HG03520 (cell line): ENCODE data around the gene PTGES.

Experiments used
- ATAC-seq: cut with Tn5 transposase; IDR thresholded peaks from one replicate; pipeline ENCODE4 v1.9.1; 2021; ENCODE audit warnings: mild to moderate bottlenecking, moderate library complexity; ENCODE audit not compliant: unreplicated experiment

The PTGES gene

DNA sequence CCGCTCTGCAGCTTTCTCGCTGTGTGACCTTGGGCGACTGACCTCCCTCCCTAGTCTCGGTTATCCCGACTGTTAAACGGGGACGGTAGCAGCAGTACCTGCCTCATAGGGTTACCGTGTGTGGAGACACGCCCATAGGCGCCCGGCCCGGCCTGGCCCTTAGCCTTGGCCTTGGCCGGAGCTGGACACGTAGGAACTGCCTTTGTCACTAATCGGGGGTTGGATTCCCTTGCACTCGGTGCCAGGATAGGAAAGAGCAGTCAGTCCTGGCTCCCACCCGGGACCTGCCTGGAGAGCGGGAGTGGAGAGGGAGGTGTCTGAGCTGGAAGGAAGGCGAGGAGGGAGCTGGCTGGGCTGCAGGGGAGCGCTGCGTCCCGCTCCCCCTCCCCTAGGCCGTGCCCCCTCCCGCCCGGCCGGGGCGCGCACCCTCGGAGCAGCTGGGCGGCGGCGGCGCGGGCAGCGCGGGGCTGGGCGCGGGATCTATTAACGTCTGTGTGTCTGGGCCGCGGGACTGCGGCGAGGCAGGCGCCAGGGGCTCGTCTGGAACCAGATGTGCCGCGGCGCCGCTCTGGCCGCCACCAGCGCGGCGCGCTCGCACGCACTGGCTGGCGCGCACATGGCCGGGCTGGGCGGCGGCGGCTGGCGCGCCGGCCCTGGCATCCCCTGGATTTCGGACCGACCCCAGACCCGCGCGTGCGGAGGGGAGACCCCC, 55.7 kb downstream of the PTGES start:
- no peak for ATAC-seq

DNA sequence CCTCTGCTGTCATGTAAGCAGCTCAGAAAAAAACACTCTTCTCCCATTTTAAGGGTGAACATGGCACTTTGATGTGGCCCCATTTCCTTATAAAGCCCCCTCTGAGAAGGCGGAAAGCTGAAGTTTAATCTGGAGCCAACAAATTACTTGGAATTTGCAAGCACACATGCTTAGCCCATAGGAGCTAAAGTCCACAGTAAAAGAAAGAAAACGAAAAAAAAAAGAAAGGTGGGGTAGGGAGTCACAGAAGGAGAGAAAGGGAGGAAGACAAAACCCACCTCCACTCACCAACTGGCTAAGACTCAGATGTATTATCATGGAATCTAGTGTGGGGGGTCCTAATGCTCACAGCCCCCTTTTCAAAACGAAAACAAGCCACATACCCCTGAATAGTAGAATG, 57.0 kb downstream of the PTGES start:
- ATAC-seq = no peak

DNA sequence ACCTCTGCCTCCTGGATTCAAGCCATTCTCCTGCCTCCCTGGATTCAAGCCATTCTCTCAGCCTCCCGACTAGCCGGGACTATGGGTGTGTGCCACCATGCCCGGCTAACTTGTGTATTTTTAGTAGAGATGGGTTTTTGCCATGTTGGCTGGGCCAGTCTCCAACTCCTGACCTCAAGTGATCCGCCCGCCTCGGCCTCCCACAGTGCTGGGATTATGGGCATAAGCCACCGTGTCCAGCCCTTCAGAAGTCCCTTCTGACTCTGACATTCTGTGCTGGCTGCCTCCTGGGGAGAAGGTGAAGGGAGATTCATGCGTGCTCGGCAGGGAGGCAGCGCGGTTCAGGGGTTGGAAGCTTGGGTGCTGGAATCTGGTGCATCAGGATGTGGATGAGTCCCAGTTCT, 58.6 kb downstream of the PTGES start:
- ATAC-seq = no peak

DNA sequence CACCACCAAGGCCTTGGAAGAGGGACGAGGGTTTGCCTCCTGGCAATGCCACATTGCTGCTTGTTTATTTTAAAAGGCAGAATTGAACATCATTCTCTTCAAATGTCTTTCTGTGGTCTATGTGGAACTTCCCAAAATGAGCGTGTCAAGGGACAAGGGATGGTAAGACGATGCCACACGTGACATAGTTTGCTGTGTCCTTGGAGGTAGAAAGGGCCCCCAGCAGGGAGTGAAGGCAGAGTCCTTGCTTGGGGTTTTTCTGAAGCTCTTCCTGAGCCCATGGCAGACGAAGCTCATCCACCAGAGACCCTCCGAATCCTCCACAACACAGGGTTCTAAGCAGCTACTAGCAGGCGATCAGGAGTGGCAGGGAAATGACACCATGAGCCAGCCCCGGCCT, 59.1 kb downstream of the PTGES start:
- ATAC-seq = no peak

DNA sequence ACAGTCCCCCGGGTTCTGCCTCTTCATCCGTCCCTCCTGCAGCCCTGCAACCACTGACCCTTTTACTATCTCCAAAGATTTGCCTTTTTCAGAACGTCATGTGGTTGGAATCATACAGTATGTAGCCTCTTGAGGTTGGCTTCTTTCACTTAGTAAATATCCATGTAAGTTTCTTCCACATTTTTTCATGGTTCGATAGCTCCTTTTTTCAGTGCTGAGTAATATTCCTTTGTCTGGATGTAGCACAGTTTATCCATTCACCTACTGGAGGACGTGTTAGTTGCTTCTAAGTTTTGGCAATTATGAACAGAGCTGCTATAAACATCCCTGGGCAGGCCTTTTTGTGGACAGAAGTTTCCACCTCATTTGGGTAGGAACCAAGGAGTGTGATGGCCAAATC, 60.3 kb downstream of the PTGES start:
- no peak for ATAC-seq
